HG03025 (cell line): Measurements from ENCODE around the gene PTPRO.
"Not testable (repeated sequence)": the region's sequence is repeated elsewhere in the genome, so short reads cannot be mapped to it uniquely, and the experiment has no call there.

Experiments
- ATAC-seq: cut with Tn5 transposase; IDR thresholded peaks from one replicate; pipeline ENCODE4 v1.9.1; 2021; ENCODE audit warnings: mild to moderate bottlenecking, moderate library complexity; ENCODE audit not compliant: unreplicated experiment, low FRiP score

Gene PTPRO

DNA sequence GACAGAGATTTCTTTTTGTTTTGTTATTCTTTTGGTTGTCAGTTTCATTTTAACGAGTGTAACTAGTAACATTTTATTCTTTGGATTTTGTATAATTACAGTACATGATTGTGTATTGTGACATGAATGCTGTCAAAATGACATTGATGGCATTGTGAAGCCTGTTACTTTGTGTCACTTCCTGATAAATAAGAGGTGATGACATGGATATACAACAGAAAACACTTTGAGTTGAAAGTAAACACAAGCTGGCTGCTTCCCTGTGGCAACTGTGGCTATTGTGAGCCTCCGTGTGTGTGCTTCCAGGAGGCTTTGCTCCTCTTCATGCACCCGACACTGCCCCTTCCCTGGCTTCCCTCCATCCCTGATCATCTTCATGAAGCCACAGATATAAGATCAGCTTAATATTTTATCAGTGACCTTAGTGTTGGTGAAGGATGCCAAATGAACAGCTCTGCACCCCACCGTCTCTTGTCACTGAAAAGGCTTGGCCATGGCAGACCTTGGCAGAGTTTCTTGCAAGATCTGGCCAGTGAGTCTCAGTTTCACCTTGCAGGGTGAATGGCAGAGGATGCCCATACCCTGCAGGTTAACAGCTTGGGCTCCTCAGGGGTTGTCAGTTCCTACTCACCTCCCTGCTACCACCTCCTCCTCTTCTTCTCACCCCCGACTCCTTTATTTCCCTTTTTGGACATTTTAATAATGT is 275.0 kb downstream of the PTPRO start:
- ATAC-seq = no peak

DNA sequence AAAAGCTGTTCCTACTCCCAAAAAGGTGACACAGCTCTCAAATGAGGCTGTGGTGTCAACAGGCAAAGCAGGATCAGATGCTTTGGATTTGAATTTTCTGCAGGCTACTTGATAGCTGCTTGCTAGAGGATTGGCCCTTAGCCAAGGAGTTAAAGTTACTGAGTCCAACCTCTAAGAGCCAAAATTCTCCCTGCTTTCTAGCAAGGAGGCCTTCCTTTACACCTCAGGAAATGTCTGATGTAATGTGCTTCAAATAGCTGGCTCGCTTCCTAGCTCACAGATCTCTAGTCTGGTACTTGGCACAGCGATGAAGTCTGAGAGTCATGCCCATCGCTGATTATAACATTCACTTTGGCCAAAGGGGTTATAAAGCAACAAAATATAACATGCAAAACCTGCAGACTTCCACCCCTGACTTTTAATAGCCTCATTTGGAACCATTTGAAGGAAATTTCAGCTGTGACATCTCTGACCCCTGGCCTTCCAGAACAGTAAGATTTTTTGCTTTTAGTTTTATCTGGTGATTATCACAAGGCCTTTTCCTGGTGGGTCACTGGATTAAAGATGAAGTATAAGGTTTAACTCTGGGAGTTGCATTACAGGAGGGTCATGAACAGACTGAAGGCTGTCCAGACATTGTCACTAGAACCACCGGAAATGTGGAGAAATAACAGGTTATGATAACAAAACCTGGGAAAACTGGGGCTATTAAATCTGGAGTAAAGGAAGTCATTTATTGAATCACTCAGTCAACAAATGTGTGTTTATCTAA is 277.1 kb downstream of the PTPRO start:
- no peak for ATAC-seq

- ATAC-seq = no peak
Measured at GRCh38 chr12:15600223-15600935, 278.1 kb downstream of the PTPRO start.

DNA sequence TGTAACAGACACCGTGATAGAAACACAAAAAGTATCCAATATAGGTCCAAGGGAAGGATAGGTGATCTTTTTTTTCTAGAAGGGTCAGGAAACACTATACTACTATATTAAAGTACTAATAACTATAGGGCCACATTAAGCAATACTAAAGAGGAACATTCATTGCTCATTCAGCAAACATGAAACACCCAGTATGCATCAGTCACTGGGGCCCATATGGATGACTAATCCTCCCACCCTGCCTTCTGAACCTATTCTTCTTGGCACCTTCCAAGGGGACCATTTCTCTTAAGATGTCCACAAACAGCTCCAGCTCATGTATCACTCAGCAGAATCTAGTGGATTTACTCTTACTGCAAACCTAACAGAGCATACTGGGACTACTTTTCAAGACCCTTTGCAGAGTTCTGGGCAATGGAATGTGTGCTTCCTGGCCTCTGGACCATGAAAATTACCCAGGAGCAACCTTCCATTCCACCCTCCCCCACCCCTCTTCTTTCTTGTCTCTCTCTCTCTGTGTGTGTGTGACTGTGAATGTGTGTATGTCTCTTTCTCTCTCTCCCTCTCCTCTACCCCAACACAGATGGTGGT is 279.0 kb downstream of the PTPRO start:
- no peak for ATAC-seq

DNA sequence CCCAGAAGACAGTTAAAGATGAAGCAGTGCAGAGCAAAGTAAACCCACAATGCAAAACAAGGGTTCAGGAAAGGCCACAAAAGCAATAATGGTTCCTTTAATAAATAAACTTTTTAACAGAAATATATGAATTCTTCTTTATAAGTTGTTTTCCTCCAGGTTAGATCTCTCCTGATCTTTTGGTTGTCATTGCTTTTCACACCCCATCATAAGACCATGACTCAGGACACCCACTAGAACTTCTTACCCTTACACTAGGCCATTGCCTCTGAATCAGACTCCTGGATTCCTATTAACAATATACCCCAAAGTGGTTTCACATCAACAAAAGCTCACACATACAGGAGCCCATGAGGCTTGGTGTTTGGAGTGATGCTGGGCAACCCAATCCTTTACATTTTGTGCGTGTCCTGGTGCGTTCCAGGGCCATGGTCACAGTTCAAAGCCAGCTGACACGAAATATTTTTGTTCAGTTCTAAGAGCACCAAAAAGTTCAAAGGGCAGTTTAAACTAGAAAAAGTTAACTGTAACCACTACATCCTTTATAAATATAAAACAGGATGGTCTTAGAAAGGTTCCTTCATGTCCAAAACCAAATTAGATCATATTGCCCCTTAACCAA is 279.9 kb downstream of the PTPRO start:
- ATAC-seq = no peak

DNA sequence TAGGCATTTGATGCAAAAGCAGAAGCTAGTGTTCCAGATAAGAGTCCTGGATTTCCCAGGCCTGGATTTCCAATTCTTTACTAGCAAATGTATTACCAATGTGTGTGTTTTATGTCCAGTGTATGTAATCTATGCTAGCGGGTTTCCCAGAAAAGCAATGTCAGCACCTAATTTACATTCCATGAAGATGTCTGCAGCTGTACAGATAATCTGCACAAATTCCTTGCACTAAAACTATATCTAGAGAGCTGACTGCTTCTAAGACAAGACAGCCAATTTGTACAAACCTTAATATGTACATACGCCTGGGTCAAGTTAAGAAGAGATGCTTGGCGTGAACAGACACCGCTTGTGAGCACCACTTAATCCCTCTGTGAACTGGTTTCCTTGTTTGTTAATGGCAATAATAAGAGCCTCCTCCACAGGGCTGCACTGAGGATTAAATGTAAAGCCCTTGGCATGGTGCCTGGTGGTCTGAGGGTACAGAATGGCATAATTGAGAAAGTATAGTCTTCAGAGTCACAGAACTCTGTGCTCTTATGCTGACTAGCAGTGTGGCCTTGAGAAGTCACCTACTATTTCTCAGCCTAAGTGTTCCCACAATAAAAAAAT is 281.3 kb downstream of the PTPRO start:
- no peak for ATAC-seq

DNA sequence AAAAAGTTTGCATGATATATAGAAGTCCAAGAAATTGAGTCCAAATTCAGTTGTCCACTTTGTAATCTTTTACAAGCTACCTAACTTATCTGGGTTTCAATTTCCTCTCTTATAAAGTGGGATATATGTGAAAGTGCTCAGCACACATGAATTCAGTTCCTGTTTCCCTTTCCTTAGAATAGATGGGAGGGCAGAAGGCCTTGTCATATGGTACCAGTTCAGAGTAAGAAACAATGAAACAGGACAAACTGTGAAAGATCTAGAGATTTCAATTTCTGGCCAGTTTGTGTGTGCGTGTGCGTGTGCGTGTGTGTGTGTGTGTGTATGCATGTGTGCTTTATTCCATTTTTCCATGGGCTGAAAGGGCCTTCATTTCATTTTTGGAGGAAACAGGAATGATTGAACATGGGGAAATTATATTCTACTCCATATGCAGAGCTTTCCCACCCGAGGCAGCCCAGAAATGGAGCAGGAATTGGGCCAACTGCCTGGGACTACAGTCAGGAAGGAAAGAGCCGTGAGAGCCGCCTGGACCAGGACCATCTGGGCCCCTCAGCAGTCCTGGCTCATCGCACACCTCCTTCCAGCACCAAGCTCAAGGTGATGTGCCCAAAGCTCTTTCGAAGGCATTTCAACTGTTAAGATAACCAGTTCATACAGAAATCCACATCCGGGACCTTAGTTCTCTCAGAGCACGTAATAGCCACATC is 283.7 kb downstream of the PTPRO start:
- ATAC-seq = no peak

GRCh38 chr12:15608406-15608805 is 286.1 kb downstream of the PTPRO start:
- no peak for ATAC-seq

- ATAC-seq = no peak
Measured at GRCh38 chr12:15608941-15609340, 286.6 kb downstream of the PTPRO start.

GRCh38 chr12:15613981-15614380 is 291.7 kb downstream of the PTPRO start:
- ATAC-seq = no peak

DNA sequence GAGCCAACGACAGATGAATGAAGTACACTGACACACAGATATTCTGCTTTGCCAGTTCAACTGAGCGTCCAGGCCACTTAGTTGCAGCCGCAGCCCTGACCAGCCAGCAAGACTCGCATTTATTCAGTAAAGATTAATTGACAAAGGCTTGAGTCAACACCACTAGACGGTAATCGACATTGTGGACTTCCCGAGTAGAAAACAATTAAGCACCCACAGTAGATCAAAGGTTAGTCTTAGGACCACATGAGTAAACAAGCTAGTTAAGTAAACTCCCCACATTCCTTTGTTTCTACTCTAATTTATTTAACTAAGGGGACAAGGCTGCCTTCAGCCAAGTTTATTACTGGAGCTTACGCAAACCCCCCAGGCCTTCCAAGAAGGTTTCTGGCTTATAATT is 294.2 kb downstream of the PTPRO start:
- ATAC-seq = not testable (repeated sequence)

- no peak for ATAC-seq
Measured at GRCh38 chr12:15620741-15621539, 298.6 kb downstream of the PTPRO start.

DNA sequence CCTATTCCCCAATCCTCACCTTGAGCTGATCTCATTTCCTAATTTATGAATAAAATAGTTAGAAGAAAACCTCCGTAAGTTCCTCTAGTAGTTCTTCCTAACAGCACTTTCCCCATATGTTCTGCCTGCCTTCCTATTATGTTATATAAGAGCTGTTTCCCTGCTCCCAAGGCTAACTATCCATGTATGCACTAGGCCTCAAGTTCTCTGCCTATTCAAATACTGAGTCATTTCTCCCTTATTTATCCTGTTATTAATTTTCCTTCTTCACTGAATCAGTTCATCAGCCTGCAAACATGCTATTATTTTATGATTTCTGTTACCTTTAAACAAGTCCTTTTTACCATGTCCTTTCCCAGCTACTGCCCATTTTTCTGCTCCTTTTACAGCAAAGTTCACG is 302.8 kb downstream of the PTPRO start:
- ATAC-seq = no peak

DNA sequence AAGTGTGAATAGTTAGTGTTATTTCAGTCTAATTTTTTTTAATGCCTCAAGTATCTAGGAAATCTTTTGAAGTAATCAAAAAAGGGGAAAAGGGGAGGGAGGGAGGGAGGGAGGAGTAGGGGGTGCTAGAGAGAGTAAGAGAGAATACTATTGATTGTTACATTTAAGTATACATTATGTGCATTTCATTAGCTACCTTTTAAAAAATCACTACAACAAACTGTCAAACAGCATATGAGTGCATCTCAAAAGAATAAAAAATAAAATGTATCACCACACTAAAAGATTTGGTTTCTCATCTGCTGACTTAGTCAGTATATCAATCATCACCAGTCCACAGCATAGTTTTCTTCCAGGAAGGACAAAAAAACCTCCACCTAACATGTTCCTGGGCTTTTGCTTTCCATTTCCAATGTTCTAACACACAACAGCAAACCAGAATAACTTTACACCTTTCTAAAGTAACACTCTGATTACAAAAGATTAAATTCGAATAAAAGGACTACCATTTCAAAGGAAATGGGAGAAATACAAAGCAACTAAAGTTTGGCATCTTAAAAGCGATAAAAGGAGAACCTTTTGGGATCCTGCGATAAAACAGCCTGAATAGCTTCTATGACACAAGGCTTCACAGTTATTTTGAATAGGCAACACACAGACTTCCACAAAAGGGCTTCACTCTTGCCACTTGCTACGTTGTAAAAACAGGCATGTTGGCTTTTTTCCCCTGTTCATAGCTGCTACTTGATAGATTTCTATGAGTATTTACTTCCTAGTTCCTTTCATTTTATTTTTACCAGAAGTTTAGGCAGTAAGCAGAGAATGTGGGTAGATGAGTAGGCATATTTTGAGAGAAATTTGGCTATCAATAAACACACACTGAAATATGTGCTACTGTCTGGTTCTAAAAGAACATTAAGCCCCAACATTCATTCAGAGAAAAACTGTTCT is 306.0 kb downstream of the PTPRO start:
- no peak for ATAC-seq

DNA sequence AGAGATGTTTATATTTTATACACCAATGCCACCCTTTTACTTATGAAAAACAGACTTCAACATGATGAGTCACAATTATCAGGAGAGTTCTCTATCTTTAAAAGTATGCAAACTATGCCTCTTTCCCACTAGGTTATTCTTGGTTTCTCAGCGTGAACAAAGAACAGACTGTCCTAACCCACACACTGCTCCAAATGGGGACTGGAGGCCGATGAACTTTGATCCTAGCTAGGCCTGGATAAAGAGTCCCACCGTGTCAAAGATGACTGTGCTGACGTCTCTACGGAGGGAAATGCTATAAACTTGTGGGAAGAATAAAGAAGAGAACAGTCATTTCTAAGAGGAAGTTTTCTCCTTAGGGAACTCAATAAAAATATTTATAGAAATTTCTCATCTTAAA is 306.8 kb downstream of the PTPRO start:
- no peak for ATAC-seq

DNA sequence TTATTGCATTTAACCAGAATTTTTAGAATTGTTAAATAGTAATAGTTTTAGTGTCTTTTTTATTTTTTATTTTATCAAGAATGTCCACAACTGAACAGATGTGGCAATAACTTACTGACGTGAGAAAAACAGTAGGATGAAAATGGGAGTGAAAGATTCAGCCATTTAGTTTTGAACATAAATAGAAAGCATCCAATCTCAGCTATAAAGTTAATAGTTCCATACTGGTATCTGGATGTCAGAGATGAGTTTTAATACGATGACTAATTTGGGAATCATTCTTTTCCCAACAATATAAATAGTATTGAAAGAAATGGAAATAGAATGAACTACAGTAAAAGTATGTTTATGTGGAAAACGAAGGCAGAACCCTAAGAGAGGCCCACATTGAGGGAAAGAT is 307.5 kb downstream of the PTPRO start:
- no peak for ATAC-seq

- ATAC-seq = no peak
Measured at GRCh38 chr12:15631007-15631715, 308.9 kb downstream of the PTPRO start.
